ENCODE data around the gene LARP1B. TPM values are rescaled to one million over a fixed set of nuclear protein-coding genes. Genes with fewer than 3 reads are reported as not detected.

The LARP1B gene
- total RNA-seq, 1 donor from 2014 or later: 57.9 TPM

GRCh38 chr4:128225148-128225547 lies 164.0 kb downstream of the LARP1B start:
- H3K4me3 ChIP-seq (ENCODE audit: low read depth, low read length): no peak overlapping the region
- no peaks in the 10 kb centered on the region for H3K36me3 ChIP-seq (ENCODE audit: control insufficient read depth, insufficient read depth, low read length)
- no peak for TF ChIP-seq CTCF (IDR thresholded peaks at IDR 0.05; ENCODE audit: insufficient read depth, low read length, severe bottlenecking)
- no peak for FAIRE-seq
- no peaks in the 10 kb centered on the region for H3K27me3 ChIP-seq (ENCODE audit: control insufficient read depth, insufficient read depth, low read length)
- DNase-seq (ENCODE audit: low read depth): no peak

GRCh38 chr4:128227991-128228571 lies 167.0 kb downstream of the LARP1B start:
- DNase-seq (ENCODE audit: low read depth): peak; percentile 38

GRCh38 chr4:128228845-128229795 lies 168.0 kb downstream of the LARP1B start:
- FAIRE-seq (no peak), DNase-seq (ENCODE audit: low read depth) (peak; percentile 75)
- TF ChIP-seq CTCF (IDR thresholded peaks at IDR 0.05; ENCODE audit: insufficient read depth, low read length, severe bottlenecking): no peak

More at GRCh38 chr4:128227991-128228571, 167.0 kb downstream of the LARP1B start:
- Histone ChIP-seq H3K27me3 (ENCODE audit: control insufficient read depth, insufficient read depth, low read length) (no peaks in the 10 kb centered on the region), H3K4me3 (ENCODE audit: low read depth, low read length) (no peak overlapping the region), H3K36me3 (ENCODE audit: control insufficient read depth, insufficient read depth, low read length) (no peaks in the 10 kb centered on the region)
- peak; percentile 66 for FAIRE-seq
- no peak for TF ChIP-seq CTCF (IDR thresholded peaks at IDR 0.05; ENCODE audit: insufficient read depth, low read length, severe bottlenecking)

GRCh38 chr4:128232719-128233118 lies 171.6 kb downstream of the LARP1B start:
- Histone ChIP-seq H3K27me3 (ENCODE audit: control insufficient read depth, insufficient read depth, low read length) (no peaks in the 10 kb centered on the region), H3K4me3 (ENCODE audit: low read depth, low read length) (no peak overlapping the region), H3K36me3 (ENCODE audit: control insufficient read depth, insufficient read depth, low read length) (no peaks in the 10 kb centered on the region)
- DNase-seq (ENCODE audit: low read depth): no peak
- no peak for TF ChIP-seq CTCF (IDR thresholded peaks at IDR 0.05; ENCODE audit: insufficient read depth, low read length, severe bottlenecking)
- no peak for FAIRE-seq

More at GRCh38 chr4:128228845-128229795, 168.0 kb downstream of the LARP1B start:
- Histone ChIP-seq H3K27me3 (ENCODE audit: control insufficient read depth, insufficient read depth, low read length) (no peaks in the 10 kb centered on the region), H3K36me3 (ENCODE audit: control insufficient read depth, insufficient read depth, low read length) (no peaks in the 10 kb centered on the region), H3K4me3 (ENCODE audit: low read depth, low read length) (no peak overlapping the region)

GRCh38 chr4:128234836-128235235 lies 173.7 kb downstream of the LARP1B start:
- no peak for TF ChIP-seq CTCF (IDR thresholded peaks at IDR 0.05; ENCODE audit: insufficient read depth, low read length, severe bottlenecking)
- no peaks in the 10 kb centered on the region for H3K27me3 ChIP-seq (ENCODE audit: control insufficient read depth, insufficient read depth, low read length)
- FAIRE-seq (peak; percentile 75), DNase-seq (ENCODE audit: low read depth) (no peak)
- H3K36me3 ChIP-seq (ENCODE audit: control insufficient read depth, insufficient read depth, low read length): no peaks in the 10 kb centered on the region
- no peak overlapping the region for H3K4me3 ChIP-seq (ENCODE audit: low read depth, low read length)

Measured in bronchial epithelial cell (primary cell).